ENCODE measurements around the gene NTF3. TPM values are rescaled to one million over a fixed set of nuclear protein-coding genes. Genes with fewer than 3 reads are reported as not detected.

NTF3 gene
- total RNA-seq, 1 experiment from 2014 or later = not detected

DNA sequence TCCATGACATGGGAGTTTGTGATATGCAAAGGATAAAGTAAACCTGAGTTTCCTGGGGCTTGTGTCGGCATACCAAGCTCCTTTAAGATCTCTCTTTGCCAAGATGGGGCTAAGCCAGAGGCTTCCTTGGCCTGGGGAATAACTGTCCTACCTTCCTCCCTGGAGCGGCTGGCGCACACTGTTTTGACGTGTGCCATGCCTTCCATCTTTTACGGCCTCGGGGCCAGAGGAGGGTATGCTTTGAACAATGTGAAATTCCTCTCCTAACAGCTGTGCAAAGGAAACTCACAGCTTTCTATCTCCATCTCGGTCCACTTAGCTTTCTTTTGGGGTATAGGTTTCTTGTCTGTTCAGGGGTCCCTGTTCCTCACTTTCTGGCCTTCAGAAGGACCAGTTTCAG lies 55.2 kb downstream of the NTF3 start:
- H3K36me3 ChIP-seq (ENCODE audit: control insufficient read depth in 1 of 2, insufficient read depth in 2 of 2, low read length in 2 of 2) = no peaks in the 10 kb centered on the region
- ATAC-seq (no peak), DNase-seq (ENCODE audit: low read depth, low spot score) (no peak)
- BruUV-seq (replicated peaks) = no TSS peak
- H3K4me2 ChIP-seq (ENCODE audit: low read length) = no peak overlapping the region
- no peaks in the 10 kb centered on the region for H3K4me1 ChIP-seq (ENCODE audit: control insufficient read depth in 1 of 2, insufficient read depth in 2 of 2, low read length in 2 of 2)
- H3K27ac ChIP-seq (ENCODE audit: low read depth, low read length) = no peak overlapping the region
- no peak overlapping the region for H2AFZ ChIP-seq (ENCODE audit: low read depth, low read length, poor library complexity, severe bottlenecking)
- TF ChIP-seq, protein P1, sequence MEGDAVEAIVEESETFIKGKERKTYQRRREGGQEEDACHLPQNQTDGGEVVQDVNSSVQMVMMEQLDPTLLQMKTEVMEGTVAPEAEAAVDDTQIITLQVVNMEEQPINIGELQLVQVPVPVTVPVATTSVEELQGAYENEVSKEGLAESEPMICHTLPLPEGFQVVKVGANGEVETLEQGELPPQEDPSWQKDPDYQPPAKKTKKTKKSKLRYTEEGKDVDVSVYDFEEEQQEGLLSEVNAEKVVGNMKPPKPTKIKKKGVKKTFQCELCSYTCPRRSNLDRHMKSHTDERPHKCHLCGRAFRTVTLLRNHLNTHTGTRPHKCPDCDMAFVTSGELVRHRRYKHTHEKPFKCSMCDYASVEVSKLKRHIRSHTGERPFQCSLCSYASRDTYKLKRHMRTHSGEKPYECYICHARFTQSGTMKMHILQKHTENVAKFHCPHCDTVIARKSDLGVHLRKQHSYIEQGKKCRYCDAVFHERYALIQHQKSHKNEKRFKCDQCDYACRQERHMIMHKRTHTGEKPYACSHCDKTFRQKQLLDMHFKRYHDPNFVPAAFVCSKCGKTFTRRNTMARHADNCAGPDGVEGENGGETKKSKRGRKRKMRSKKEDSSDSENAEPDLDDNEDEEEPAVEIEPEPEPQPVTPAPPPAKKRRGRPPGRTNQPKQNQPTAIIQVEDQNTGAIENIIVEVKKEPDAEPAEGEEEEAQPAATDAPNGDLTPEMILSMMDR (IDR thresholded peaks at IDR 0.05 in 2 of 3, conservative IDR thresholded peaks at IDR 0.05 in 1 of 3; ENCODE audit: borderline replicate concordance in 1 of 3, insufficient read depth in 1 of 3, low read depth in 2 of 3, low read length in 2 of 3) = no peak
- TF ChIP-seq, protein P2, sequence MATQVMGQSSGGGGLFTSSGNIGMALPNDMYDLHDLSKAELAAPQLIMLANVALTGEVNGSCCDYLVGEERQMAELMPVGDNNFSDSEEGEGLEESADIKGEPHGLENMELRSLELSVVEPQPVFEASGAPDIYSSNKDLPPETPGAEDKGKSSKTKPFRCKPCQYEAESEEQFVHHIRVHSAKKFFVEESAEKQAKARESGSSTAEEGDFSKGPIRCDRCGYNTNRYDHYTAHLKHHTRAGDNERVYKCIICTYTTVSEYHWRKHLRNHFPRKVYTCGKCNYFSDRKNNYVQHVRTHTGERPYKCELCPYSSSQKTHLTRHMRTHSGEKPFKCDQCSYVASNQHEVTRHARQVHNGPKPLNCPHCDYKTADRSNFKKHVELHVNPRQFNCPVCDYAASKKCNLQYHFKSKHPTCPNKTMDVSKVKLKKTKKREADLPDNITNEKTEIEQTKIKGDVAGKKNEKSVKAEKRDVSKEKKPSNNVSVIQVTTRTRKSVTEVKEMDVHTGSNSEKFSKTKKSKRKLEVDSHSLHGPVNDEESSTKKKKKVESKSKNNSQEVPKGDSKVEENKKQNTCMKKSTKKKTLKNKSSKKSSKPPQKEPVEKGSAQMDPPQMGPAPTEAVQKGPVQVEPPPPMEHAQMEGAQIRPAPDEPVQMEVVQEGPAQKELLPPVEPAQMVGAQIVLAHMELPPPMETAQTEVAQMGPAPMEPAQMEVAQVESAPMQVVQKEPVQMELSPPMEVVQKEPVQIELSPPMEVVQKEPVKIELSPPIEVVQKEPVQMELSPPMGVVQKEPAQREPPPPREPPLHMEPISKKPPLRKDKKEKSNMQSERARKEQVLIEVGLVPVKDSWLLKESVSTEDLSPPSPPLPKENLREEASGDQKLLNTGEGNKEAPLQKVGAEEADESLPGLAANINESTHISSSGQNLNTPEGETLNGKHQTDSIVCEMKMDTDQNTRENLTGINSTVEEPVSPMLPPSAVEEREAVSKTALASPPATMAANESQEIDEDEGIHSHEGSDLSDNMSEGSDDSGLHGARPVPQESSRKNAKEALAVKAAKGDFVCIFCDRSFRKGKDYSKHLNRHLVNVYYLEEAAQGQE (IDR thresholded peaks at IDR 0.05; ENCODE audit: low read depth) = no peak
- no peak for TF ChIP-seq ELF1 (IDR thresholded peaks at IDR 0.05; ENCODE audit: borderline replicate concordance, low read depth)
- TF ChIP-seq, protein P3, sequence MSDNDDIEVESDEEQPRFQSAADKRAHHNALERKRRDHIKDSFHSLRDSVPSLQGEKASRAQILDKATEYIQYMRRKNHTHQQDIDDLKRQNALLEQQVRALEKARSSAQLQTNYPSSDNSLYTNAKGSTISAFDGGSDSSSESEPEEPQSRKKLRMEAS (IDR thresholded peaks at IDR 0.05) = no peak
- TF ChIP-seq CBX3 (IDR thresholded peaks at IDR 0.05; ENCODE audit: low read depth) = no peak
- TF ChIP-seq SP1 (IDR thresholded peaks at IDR 0.05; ENCODE audit: low read depth) = no peak
- no peak for TF ChIP-seq POLR2A (IDR thresholded peaks at IDR 0.05; ENCODE audit: borderline replicate concordance, extremely low read depth, insufficient read depth, insufficient read length)
- TF ChIP-seq POLR2AphosphoS5 (IDR thresholded peaks at IDR 0.05; ENCODE audit: low read depth, low read length) = no peak
- TF ChIP-seq, protein P4, sequence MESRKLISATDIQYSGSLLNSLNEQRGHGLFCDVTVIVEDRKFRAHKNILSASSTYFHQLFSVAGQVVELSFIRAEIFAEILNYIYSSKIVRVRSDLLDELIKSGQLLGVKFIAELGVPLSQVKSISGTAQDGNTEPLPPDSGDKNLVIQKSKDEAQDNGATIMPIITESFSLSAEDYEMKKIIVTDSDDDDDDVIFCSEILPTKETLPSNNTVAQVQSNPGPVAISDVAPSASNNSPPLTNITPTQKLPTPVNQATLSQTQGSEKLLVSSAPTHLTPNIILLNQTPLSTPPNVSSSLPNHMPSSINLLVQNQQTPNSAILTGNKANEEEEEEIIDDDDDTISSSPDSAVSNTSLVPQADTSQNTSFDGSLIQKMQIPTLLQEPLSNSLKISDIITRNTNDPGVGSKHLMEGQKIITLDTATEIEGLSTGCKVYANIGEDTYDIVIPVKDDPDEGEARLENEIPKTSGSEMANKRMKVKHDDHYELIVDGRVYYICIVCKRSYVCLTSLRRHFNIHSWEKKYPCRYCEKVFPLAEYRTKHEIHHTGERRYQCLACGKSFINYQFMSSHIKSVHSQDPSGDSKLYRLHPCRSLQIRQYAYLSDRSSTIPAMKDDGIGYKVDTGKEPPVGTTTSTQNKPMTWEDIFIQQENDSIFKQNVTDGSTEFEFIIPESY (IDR thresholded peaks at IDR 0.05; ENCODE audit: extremely low read depth, insufficient replicate concordance, low read length) = no peak
- no peak for TF ChIP-seq EZH2phosphoT487 (IDR thresholded peaks at IDR 0.05; ENCODE audit: borderline replicate concordance)
- TF ChIP-seq EGR1 (IDR thresholded peaks at IDR 0.05; ENCODE audit: low read depth) = no peak
- no peak for TF ChIP-seq RAD21 (IDR thresholded peaks at IDR 0.05; ENCODE audit: low read depth)
- no peak for TF ChIP-seq SIN3A (IDR thresholded peaks at IDR 0.05; ENCODE audit: low read depth)
- TF ChIP-seq CEBPB (IDR thresholded peaks at IDR 0.05; ENCODE audit: low read depth) = no peak
- no peak for TF ChIP-seq TCF7L2 (IDR thresholded peaks at IDR 0.05; ENCODE audit: borderline replicate concordance, extremely low read depth, insufficient read depth, insufficient read length)
- TF ChIP-seq EZH2 (IDR thresholded peaks at IDR 0.05) = no peak
- H3K79me2 ChIP-seq (ENCODE audit: insufficient read depth, low read length) = no peaks in the 10 kb centered on the region
- intact Hi-C loops (cut with micrococcal nuclease) = no loop called here
- no peaks in the 10 kb centered on the region for H4K20me1 ChIP-seq (ENCODE audit: insufficient read depth)
- ChIA-PET POLR2A (no interaction called here), CTCF (no interaction called here), RAD21 (ENCODE audit: low non-redundant PET in 1 of 2, low total read pairs in 2 of 2, uncharacterized antibody in 2 of 2, unreplicated experiment in 2 of 2) (no interaction called here)
- no peak overlapping the region for H3K9ac ChIP-seq (ENCODE audit: low read length)
- H3K27me3 ChIP-seq (ENCODE audit: insufficient read depth, low read length) = peaks cover 20% of the 10 kb centered on the region; the same call in 1 of the 2 replicates
- no peaks in the 10 kb centered on the region for H3K9me3 ChIP-seq (ENCODE audit: control insufficient read depth in 1 of 2, insufficient read depth in 1 of 2, low read depth in 1 of 2, low read length in 2 of 2)
- no peaks in the 10 kb centered on the region for H3K9me2 ChIP-seq (ENCODE audit: insufficient read depth)
- no peak overlapping the region for H3K4me3 ChIP-seq (replicated peaks in 1 of 2; ENCODE audit: low read depth in 1 of 2, low read length in 2 of 2)
